ENCODE results near the gene EIF3J.

DNA sequence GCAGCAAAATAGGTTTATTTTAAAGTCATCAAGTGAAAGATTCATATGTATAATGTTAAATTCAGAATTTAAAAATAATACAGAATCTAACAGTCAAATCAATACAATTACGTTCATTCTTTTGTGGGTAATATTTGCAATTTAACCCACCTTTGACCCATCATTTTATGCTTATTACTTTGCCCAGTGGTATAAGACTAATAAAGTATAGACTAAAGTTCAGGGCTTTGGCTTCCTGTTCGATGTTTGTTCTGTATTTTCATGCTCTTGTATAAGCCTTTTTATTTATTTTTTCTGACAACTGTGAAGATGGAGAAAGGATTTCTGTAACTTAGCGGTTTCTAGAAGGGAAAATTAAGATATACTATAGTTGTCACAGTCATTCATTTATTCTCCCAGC is 44.3 kb upstream of the EIF3J start:
- TF ChIP-seq CTCF (conservative IDR thresholded peaks at IDR 0.05; ENCODE audit: low read depth, low read length) = no peak
- TF ChIP-seq EZH2phosphoT487 (IDR thresholded peaks at IDR 0.05; ENCODE audit: borderline replicate concordance, low read length) = no peak

Measured in PC-3 (cell line).